ENCODE data around the gene TNNI2.

GRCh38 chr11:1796413-1797011 lies 42.3 kb upstream of the TNNI2 start:
- TF ChIP-seq CTCF (conservative IDR thresholded peaks at IDR 0.05; ENCODE audit: low read depth, low read length), result no peak
- TF ChIP-seq EZH2 (IDR thresholded peaks at IDR 0.05; ENCODE audit: borderline replicate concordance, low read depth, low read length, poor library complexity, severe bottlenecking), result no peak

Measured in A673 (cell line).